ENCODE measurements around the gene MLF2. TPM values are rescaled to one million over a fixed set of nuclear protein-coding genes. Genes with fewer than 3 reads are reported as not detected.

MLF2 gene
- 100 to 1,000 TPM; 163 to 233 (median 187) TPM for polyA plus RNA-seq
- long read RNA-seq, donor 1, transcript MLF2-201 (9 exons, 1,969 nt), result major isoform, 142 of 820 reads
- long read RNA-seq, donor 1, partial matches to known transcripts, result 644 of 820 reads
- long read RNA-seq, donor 1, other reads (novel, unspliced or antisense), result 33 of 820 reads
- long read RNA-seq, donor 2, transcript MLF2-201 (9 exons, 1,969 nt), result major isoform, 26 of 154 reads
- long read RNA-seq, donor 2, partial matches to known transcripts, result 58 of 154 reads
- long read RNA-seq, donor 2, other reads (novel, unspliced or antisense), result 69 of 154 reads
- long read RNA-seq, donor 3, transcript MLF2-201 (9 exons, 1,969 nt), result major isoform, 26 of 498 reads
- long read RNA-seq, donor 3, partial matches to known transcripts, result 462 of 498 reads
- long read RNA-seq, donor 3, other reads (novel, unspliced or antisense), result 9 of 498 reads
- long read RNA-seq, donor 4, partial matches to known transcripts, result 0 of 23 reads
- long read RNA-seq, donor 4, other reads (novel, unspliced or antisense), result 22 of 23 reads
- long read RNA-seq, donor 5, transcript MLF2-201 (9 exons, 1,969 nt), result major isoform, 8 of 340 reads
- long read RNA-seq, donor 5, partial matches to known transcripts, result 146 of 340 reads
- long read RNA-seq, donor 5, other reads (novel, unspliced or antisense), result 185 of 340 reads
- long read RNA-seq, donor 6, transcript MLF2-201 (9 exons, 1,969 nt), result major isoform, 53 of 279 reads
- long read RNA-seq, donor 6, partial matches to known transcripts, result 225 of 279 reads
- long read RNA-seq, donor 6, other reads (novel, unspliced or antisense), result 0 of 279 reads
- long read RNA-seq, donor 7, result 0 reads
- long read RNA-seq, donor 8, transcript MLF2-201 (9 exons, 1,969 nt), result major isoform, 6 of 112 reads
- long read RNA-seq, donor 8, partial matches to known transcripts, result 45 of 112 reads
- long read RNA-seq, donor 8, other reads (novel, unspliced or antisense), result 61 of 112 reads
- long read RNA-seq, donor 9, transcript MLF2-201 (9 exons, 1,969 nt), result major isoform, 15 of 20 reads
- long read RNA-seq, donor 9, partial matches to known transcripts, result 5 of 20 reads
- long read RNA-seq, donor 9, other reads (novel, unspliced or antisense), result 0 of 20 reads
- long read RNA-seq, donor 10, transcript MLF2-201 (9 exons, 1,969 nt), result major isoform, 81 of 102 reads
- long read RNA-seq, donor 10, partial matches to known transcripts, result 7 of 102 reads
- long read RNA-seq, donor 10, other reads (novel, unspliced or antisense), result 13 of 102 reads

- Histone ChIP-seq H3K36me3 (ENCODE audit: control insufficient read depth in 3 of 3, insufficient read depth in 2 of 3, low read depth in 1 of 3, low read length in 3 of 3) (peaks cover 7 to 38% (median 23%) of the 10 kb centered on the region in 3 donors), H3K27ac (ENCODE audit: low read depth in 1 of 3, low read length in 2 of 3) (peak within 1 kb of the TSS; percentile 88 to 99 (median 95)), H3K4me1 (ENCODE audit: control insufficient read depth in 3 of 3, insufficient read depth in 2 of 3, low read depth in 1 of 3, low read length in 2 of 3) (peaks cover 0 to 17% (median 12%) of the 10 kb centered on the region in 3 donors), H3K4me3 (ENCODE audit: low read depth in 1 of 3, low read length in 3 of 3) (peak within 1 kb of the TSS; percentile 75 to 99 (median 85)), H3K27me3 (ENCODE audit: control insufficient read depth in 3 of 3, insufficient read depth in 3 of 3, low read length in 3 of 3) (no peaks in the 10 kb centered on the region), H3K9me3 (ENCODE audit: control insufficient read depth in 2 of 2, insufficient read depth in 1 of 2, low read depth in 1 of 2, low read length in 1 of 2) (no peaks in the 10 kb centered on the region)
- FAIRE-seq, result no peak
- 0% methylated on average over 60 to 62 of the region's 62 CpGs for WGBS, 3 donors
- peak; percentile 98 to 99 for DNase-seq
Measured at GRCh38 chr12:6752921-6753771, at the start of gene MLF2. Gene MLF2 (minus strand): TSS chr12:6753141. CDS start chr12:6752334, 807 bp downstream.

GRCh38 chr12:6799147-6799546, 46.2 kb upstream of the MLF2 start:
- Histone ChIP-seq H3K9me3 (ENCODE audit: control insufficient read depth in 2 of 2, insufficient read depth in 1 of 2, low read depth in 1 of 2, low read length in 1 of 2) (no peaks in the 10 kb centered on the region), H3K27ac (ENCODE audit: low read depth in 1 of 3, low read length in 2 of 3) (no peak overlapping the region), H3K27me3 (ENCODE audit: control insufficient read depth in 3 of 3, insufficient read depth in 3 of 3, low read length in 3 of 3) (no peaks in the 10 kb centered on the region), H3K4me1 (ENCODE audit: control insufficient read depth in 3 of 3, insufficient read depth in 2 of 3, low read depth in 1 of 3, low read length in 2 of 3) (no peaks in the 10 kb centered on the region), H3K36me3 (ENCODE audit: control insufficient read depth in 3 of 3, insufficient read depth in 2 of 3, low read depth in 1 of 3, low read length in 3 of 3) (no peaks in the 10 kb centered on the region), H3K4me3 (ENCODE audit: low read depth in 1 of 3, low read length in 3 of 3) (no peak overlapping the region)
- FAIRE-seq (no peak), DNase-seq (no peak)
- WGBS, 3 donors, result 87 to 92% (median 89%) methylated on average over 5 of the region's 5 CpGs

GRCh38 chr12:6796576-6796975, 43.6 kb upstream of the MLF2 start:
- no peak overlapping the region for H3K4me3 ChIP-seq (ENCODE audit: low read depth in 1 of 3, low read length in 3 of 3)
- H3K36me3 ChIP-seq (ENCODE audit: control insufficient read depth in 3 of 3, insufficient read depth in 2 of 3, low read depth in 1 of 3, low read length in 3 of 3), result no peaks in the 10 kb centered on the region
- H3K27ac ChIP-seq (ENCODE audit: low read depth in 1 of 3, low read length in 2 of 3), result no peak overlapping the region
- no peaks in the 10 kb centered on the region for H3K27me3 ChIP-seq (ENCODE audit: control insufficient read depth in 3 of 3, insufficient read depth in 3 of 3, low read length in 3 of 3)
- no peak for FAIRE-seq
- no peaks in the 10 kb centered on the region for H3K9me3 ChIP-seq (ENCODE audit: control insufficient read depth in 2 of 2, insufficient read depth in 1 of 2, low read depth in 1 of 2, low read length in 1 of 2)
- no peak for DNase-seq
- no peaks in the 10 kb centered on the region for H3K4me1 ChIP-seq (ENCODE audit: control insufficient read depth in 3 of 3, insufficient read depth in 2 of 3, low read depth in 1 of 3, low read length in 2 of 3)
- 79 to 91% (median 84%) methylated on average over 4 of the region's 4 CpGs for WGBS, 3 donors

GRCh38 chr12:6795088-6795487, 42.1 kb upstream of the MLF2 start:
- H3K27me3 ChIP-seq (ENCODE audit: control insufficient read depth in 3 of 3, insufficient read depth in 3 of 3, low read length in 3 of 3), result no peaks in the 10 kb centered on the region
- H3K36me3 ChIP-seq (ENCODE audit: control insufficient read depth in 3 of 3, insufficient read depth in 2 of 3, low read depth in 1 of 3, low read length in 3 of 3), result no peaks in the 10 kb centered on the region
- no peak overlapping the region for H3K4me3 ChIP-seq (ENCODE audit: low read depth in 1 of 3, low read length in 3 of 3)
- no peak overlapping the region for H3K27ac ChIP-seq (ENCODE audit: low read depth in 1 of 3, low read length in 2 of 3)
- FAIRE-seq (no peak), DNase-seq (no peak)
- no peaks in the 10 kb centered on the region for H3K9me3 ChIP-seq (ENCODE audit: control insufficient read depth in 2 of 2, insufficient read depth in 1 of 2, low read depth in 1 of 2, low read length in 1 of 2)
- 34 to 77% (median 60%) methylated on average over 2 of the region's 2 CpGs for WGBS, 3 donors
- H3K4me1 ChIP-seq (ENCODE audit: control insufficient read depth in 3 of 3, insufficient read depth in 2 of 3, low read depth in 1 of 3, low read length in 2 of 3), result no peaks in the 10 kb centered on the region

GRCh38 chr12:6792522-6793201, 39.7 kb upstream of the MLF2 start:
- Histone ChIP-seq H3K9me3 (ENCODE audit: control insufficient read depth in 2 of 2, insufficient read depth in 1 of 2, low read depth in 1 of 2, low read length in 1 of 2) (no peaks in the 10 kb centered on the region), H3K27ac (ENCODE audit: low read depth in 1 of 3, low read length in 2 of 3) (peak overlapping the region in 2 of 3 donors; percentile 66 to 80), H3K36me3 (ENCODE audit: control insufficient read depth in 3 of 3, insufficient read depth in 2 of 3, low read depth in 1 of 3, low read length in 3 of 3) (no peaks in the 10 kb centered on the region), H3K4me1 (ENCODE audit: control insufficient read depth in 3 of 3, insufficient read depth in 2 of 3, low read depth in 1 of 3, low read length in 2 of 3) (no peaks in the 10 kb centered on the region), H3K27me3 (ENCODE audit: control insufficient read depth in 3 of 3, insufficient read depth in 3 of 3, low read length in 3 of 3) (no peaks in the 10 kb centered on the region), H3K4me3 (ENCODE audit: low read depth in 1 of 3, low read length in 3 of 3) (peak overlapping the region in 1 of 3 donors; percentile 9)
- WGBS, 3 donors, result 32 to 40% (median 38%) methylated on average over 12 of the region's 12 CpGs
- FAIRE-seq (no peak), DNase-seq (no peak)

GRCh38 chr12:6791931-6792520, 39.1 kb upstream of the MLF2 start:
- no peak overlapping the region for H3K4me3 ChIP-seq (ENCODE audit: low read depth in 1 of 3, low read length in 3 of 3)
- no peak for DNase-seq
- H3K4me1 ChIP-seq (ENCODE audit: control insufficient read depth in 3 of 3, insufficient read depth in 2 of 3, low read depth in 1 of 3, low read length in 2 of 3), result no peaks in the 10 kb centered on the region
- H3K36me3 ChIP-seq (ENCODE audit: control insufficient read depth in 3 of 3, insufficient read depth in 2 of 3, low read depth in 1 of 3, low read length in 3 of 3), result no peaks in the 10 kb centered on the region
- FAIRE-seq, result no peak
- no peaks in the 10 kb centered on the region for H3K27me3 ChIP-seq (ENCODE audit: control insufficient read depth in 3 of 3, insufficient read depth in 3 of 3, low read length in 3 of 3)
- H3K9me3 ChIP-seq (ENCODE audit: control insufficient read depth in 2 of 2, insufficient read depth in 1 of 2, low read depth in 1 of 2, low read length in 1 of 2), result no peaks in the 10 kb centered on the region
- peak overlapping the region in 2 of 3 donors; percentile 66 to 80 for H3K27ac ChIP-seq (ENCODE audit: low read depth in 1 of 3, low read length in 2 of 3)
- WGBS, 3 donors, result 60 to 76% (median 63%) methylated on average over 13 of the region's 13 CpGs

GRCh38 chr12:6790496-6791150, 37.7 kb upstream of the MLF2 start:
- FAIRE-seq, result no peak
- peak overlapping the region in 2 of 3 donors; percentile 2 to 39 for H3K27ac ChIP-seq (ENCODE audit: low read depth in 1 of 3, low read length in 2 of 3)
- no peaks in the 10 kb centered on the region for H3K36me3 ChIP-seq (ENCODE audit: control insufficient read depth in 3 of 3, insufficient read depth in 2 of 3, low read depth in 1 of 3, low read length in 3 of 3)
- DNase-seq, result no peak
- WGBS, 3 donors, result 73 to 79% (median 79%) methylated on average over 12 of the region's 12 CpGs
- H3K9me3 ChIP-seq (ENCODE audit: control insufficient read depth in 2 of 2, insufficient read depth in 1 of 2, low read depth in 1 of 2, low read length in 1 of 2), result no peaks in the 10 kb centered on the region
- H3K27me3 ChIP-seq (ENCODE audit: control insufficient read depth in 3 of 3, insufficient read depth in 3 of 3, low read length in 3 of 3), result no peaks in the 10 kb centered on the region
- H3K4me3 ChIP-seq (ENCODE audit: low read depth in 1 of 3, low read length in 3 of 3), result no peak overlapping the region
- no peaks in the 10 kb centered on the region for H3K4me1 ChIP-seq (ENCODE audit: control insufficient read depth in 3 of 3, insufficient read depth in 2 of 3, low read depth in 1 of 3, low read length in 2 of 3)
